ENCODE measurements around the gene TMEM161A. TPM values are rescaled to one million over a fixed set of nuclear protein-coding genes. Genes with fewer than 3 reads are reported as not detected.

TMEM161A gene
- total and polyA plus RNA-seq, 2 experiments from 2014 or later: 121 to 136 TPM

DNA sequence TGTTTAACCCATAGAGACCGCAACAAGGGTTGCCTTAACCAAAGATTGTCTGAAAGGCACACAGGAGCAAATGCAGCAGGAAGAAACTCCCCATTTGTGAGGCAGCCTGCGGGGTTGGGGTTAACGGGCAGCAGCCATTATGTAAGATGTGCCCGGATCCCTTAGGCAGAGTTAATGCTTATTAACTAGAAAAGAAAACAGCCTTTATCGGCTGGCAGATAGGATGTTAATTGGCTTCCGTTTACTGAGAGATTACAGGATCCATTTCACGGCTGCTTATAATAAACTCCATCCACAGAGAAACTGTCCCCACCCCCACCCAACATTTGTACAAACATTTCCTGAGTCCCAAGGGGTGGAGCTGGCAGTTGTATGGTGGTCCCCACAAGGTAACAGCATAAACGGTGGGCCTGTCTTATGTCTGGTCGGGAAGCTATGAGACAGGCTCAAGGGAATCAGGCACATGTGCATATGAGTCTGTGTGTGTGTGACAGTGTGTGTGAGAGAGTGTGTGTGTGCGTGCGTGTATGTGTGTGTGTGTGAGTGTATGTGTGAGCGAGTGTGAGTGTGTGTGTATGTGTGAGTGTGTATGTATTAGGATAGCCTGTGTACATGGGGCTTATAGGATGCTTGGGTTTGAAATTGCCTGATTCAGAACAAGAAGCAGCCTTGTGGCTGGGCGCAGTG is 63.9 kb downstream of the TMEM161A start:
- H3K27ac ChIP-seq: no peak overlapping the region
- H3K9me3 ChIP-seq (ENCODE audit: low read depth): no peaks in the 10 kb centered on the region
- TF ChIP-seq, protein P1, sequence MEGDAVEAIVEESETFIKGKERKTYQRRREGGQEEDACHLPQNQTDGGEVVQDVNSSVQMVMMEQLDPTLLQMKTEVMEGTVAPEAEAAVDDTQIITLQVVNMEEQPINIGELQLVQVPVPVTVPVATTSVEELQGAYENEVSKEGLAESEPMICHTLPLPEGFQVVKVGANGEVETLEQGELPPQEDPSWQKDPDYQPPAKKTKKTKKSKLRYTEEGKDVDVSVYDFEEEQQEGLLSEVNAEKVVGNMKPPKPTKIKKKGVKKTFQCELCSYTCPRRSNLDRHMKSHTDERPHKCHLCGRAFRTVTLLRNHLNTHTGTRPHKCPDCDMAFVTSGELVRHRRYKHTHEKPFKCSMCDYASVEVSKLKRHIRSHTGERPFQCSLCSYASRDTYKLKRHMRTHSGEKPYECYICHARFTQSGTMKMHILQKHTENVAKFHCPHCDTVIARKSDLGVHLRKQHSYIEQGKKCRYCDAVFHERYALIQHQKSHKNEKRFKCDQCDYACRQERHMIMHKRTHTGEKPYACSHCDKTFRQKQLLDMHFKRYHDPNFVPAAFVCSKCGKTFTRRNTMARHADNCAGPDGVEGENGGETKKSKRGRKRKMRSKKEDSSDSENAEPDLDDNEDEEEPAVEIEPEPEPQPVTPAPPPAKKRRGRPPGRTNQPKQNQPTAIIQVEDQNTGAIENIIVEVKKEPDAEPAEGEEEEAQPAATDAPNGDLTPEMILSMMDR (IDR thresholded peaks at IDR 0.05; ENCODE audit: low read depth, low read length): no peak
- no peak overlapping the region for H3K4me3 ChIP-seq
- no peaks in the 10 kb centered on the region for H3K4me1 ChIP-seq (ENCODE audit: low read depth)
- no peaks in the 10 kb centered on the region for H3K36me3 ChIP-seq
- DNase-seq (ENCODE audit: low read depth in 1 of 2, low spot score in 1 of 2): no peak
- no peaks in the 10 kb centered on the region for H3K27me3 ChIP-seq

DNA sequence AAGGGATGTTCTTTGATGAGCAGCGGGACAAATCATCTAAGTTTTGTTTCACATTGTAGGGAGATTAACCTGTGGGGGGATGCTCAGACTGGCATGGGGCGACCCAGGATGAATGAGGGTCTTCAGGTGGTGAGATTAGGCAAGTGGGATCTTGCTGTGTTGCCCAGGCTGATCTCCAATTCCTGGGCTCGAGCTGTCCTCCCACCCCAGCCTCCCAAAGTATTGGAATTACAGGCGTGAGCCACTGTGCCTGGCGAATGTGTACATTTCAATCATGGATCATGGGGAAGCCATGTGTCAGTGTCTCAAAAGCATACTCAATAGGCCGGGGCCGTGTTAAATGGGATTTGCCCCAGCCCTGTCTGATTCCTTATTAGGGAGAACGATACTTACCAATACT is 66.4 kb downstream of the TMEM161A start:
- TF ChIP-seq, protein P1 (IDR thresholded peaks at IDR 0.05; ENCODE audit: low read depth, low read length): no peak
- no peak overlapping the region for H3K4me3 ChIP-seq
- no peaks in the 10 kb centered on the region for H3K9me3 ChIP-seq (ENCODE audit: low read depth)
- DNase-seq (ENCODE audit: low read depth in 1 of 2, low spot score in 1 of 2): no peak
- no peaks in the 10 kb centered on the region for H3K4me1 ChIP-seq (ENCODE audit: low read depth)
- no peaks in the 10 kb centered on the region for H3K36me3 ChIP-seq
- H3K27ac ChIP-seq: no peak overlapping the region
- no peaks in the 10 kb centered on the region for H3K27me3 ChIP-seq

Other genes with a start within 250 kb of the TMEM161A start
- gene CERS1, start 242.3 kb downstream of the TMEM161A start, total RNA-seq: 15.2 and 16.1 TPM in 2 replicates
- gene CERS1, start 242.3 kb downstream of the TMEM161A start, polyA plus RNA-seq: 29.3 and 30.9 TPM in 2 replicates
- gene COPE, start 219.1 kb downstream of the TMEM161A start, total RNA-seq: 306 and 478 TPM in 2 replicates
- 417 and 523 TPM in 2 replicates for gene COPE, start 219.1 kb downstream of the TMEM161A start, polyA plus RNA-seq
- gene DDX49, start 218.8 kb downstream of the TMEM161A start, total RNA-seq: 57.6 and 65.4 TPM in 2 replicates
- 42.8 and 48.5 TPM in 2 replicates for gene DDX49, start 218.8 kb downstream of the TMEM161A start, polyA plus RNA-seq
- gene HOMER3, start 197.3 kb downstream of the TMEM161A start, total RNA-seq: 55.8 and 62.7 TPM in 2 replicates
- gene HOMER3, start 197.3 kb downstream of the TMEM161A start, polyA plus RNA-seq: 47.0 and 49.0 TPM in 2 replicates
- 90.1 and 126 TPM in 2 replicates for gene SUGP2, start 105.0 kb downstream of the TMEM161A start, total RNA-seq
- gene SUGP2, start 105.0 kb downstream of the TMEM161A start, polyA plus RNA-seq: 120 and 145 TPM in 2 replicates
- gene ARMC6, start 104.9 kb downstream of the TMEM161A start, total RNA-seq: 34.6 and 42.2 TPM in 2 replicates
- gene ARMC6, start 104.9 kb downstream of the TMEM161A start, polyA plus RNA-seq: 22.7 and 31.0 TPM in 2 replicates
- gene SLC25A42, start 74.5 kb downstream of the TMEM161A start, total RNA-seq: 22.4 and 30.4 TPM in 2 replicates
- gene SLC25A42, start 74.5 kb downstream of the TMEM161A start, polyA plus RNA-seq: 28.7 and 31.3 TPM in 2 replicates
- 0.18 TPM in 1 of 2 replicates, not detected in the other for gene MEF2B, start 31.8 kb upstream of the TMEM161A start, total RNA-seq
- 1.2 and 1.7 TPM in 2 replicates for gene MEF2B, start 31.8 kb upstream of the TMEM161A start, polyA plus RNA-seq
- 24.7 and 28.7 TPM in 2 replicates for gene BORCS8, start 53.7 kb upstream of the TMEM161A start, total RNA-seq
- gene BORCS8, start 53.7 kb upstream of the TMEM161A start, polyA plus RNA-seq: 29.1 and 38.0 TPM in 2 replicates
- gene RFXANK, start 53.8 kb upstream of the TMEM161A start, total RNA-seq: 88.8 and 117 TPM in 2 replicates
- 130 and 156 TPM in 2 replicates for gene RFXANK, start 53.8 kb upstream of the TMEM161A start, polyA plus RNA-seq
- gene NR2C2AP, start 64.9 kb upstream of the TMEM161A start, total RNA-seq: 5.1 and 6.4 TPM in 2 replicates
- 7.8 and 10.0 TPM in 2 replicates for gene NR2C2AP, start 64.9 kb upstream of the TMEM161A start, polyA plus RNA-seq
- gene NCAN, start 73.5 kb upstream of the TMEM161A start, total RNA-seq: 0.36 and 0.42 TPM in 2 replicates
- 0.45 TPM in 1 of 2 replicates, not detected in the other for gene NCAN, start 73.5 kb upstream of the TMEM161A start, polyA plus RNA-seq
- gene TM6SF2, start 134.8 kb upstream of the TMEM161A start, total RNA-seq: 4.9 and 9.6 TPM in 2 replicates
- 12.1 and 13.5 TPM in 2 replicates for gene TM6SF2, start 134.8 kb upstream of the TMEM161A start, polyA plus RNA-seq
- gene SUGP1, start 182.0 kb upstream of the TMEM161A start, total RNA-seq: 74.5 and 76.0 TPM in 2 replicates
- gene SUGP1, start 182.0 kb upstream of the TMEM161A start, polyA plus RNA-seq: 73.7 and 84.6 TPM in 2 replicates
- 46.0 and 78.5 TPM in 2 replicates for gene MAU2, start 182.4 kb upstream of the TMEM161A start, total RNA-seq
- gene MAU2, start 182.4 kb upstream of the TMEM161A start, polyA plus RNA-seq: 43.6 and 53.9 TPM in 2 replicates

Data from cardiac muscle cell (in vitro differentiated cells and primary cell).